OCI-LY1 (cell line): ENCODE data around the gene NUP88.

Experiments
- H2AFZ ChIP-seq: fragments of 200-600 bp; sonication (generic), shearing (Covaris generic); 2 replicates; pipeline ENCODE4 v1.6.0; 2014; ENCODE audit warnings: antibody characterized with exemption, mild to moderate bottlenecking, low read length
- H3F3A ChIP-seq: fragments of 200-600 bp; sonication (generic), shearing (Covaris generic); 2 replicates; pipeline ENCODE4 v1.6.0; 2014; ENCODE audit warnings: mild to moderate bottlenecking, antibody characterized with exemption, low read length, moderate library complexity; ENCODE audit not compliant: insufficient read depth
- H3K27ac ChIP-seq: fragments of 200-600 bp; sonication (generic); 2 replicates; pipeline ENCODE4 v1.5.1; 2014; ENCODE audit warnings: low read length, mixed run types, mild to moderate bottlenecking, low read depth; ENCODE audit not compliant: poor library complexity, severe bottlenecking
- H3K27me3 ChIP-seq: fragments of 200-600 bp; sonication (generic); 2 replicates; pipeline ENCODE4 v1.6.0; 2014; ENCODE audit warnings: antibody characterized with exemption, mild to moderate bottlenecking, low read length, moderate library complexity; ENCODE audit not compliant: insufficient read depth
- H3K36me3 ChIP-seq: fragments of 200-600 bp; sonication (generic); 2 replicates; pipeline ENCODE4 v1.6.1; 2014; ENCODE audit warnings: mild to moderate bottlenecking, antibody characterized with exemption, low read length, moderate library complexity, mixed read lengths; ENCODE audit not compliant: insufficient read depth
- H3K4me1 ChIP-seq: fragments of 200-600 bp; sonication (generic); 2 replicates; pipeline ENCODE4 v1.5.1; 2014; ENCODE audit warnings: mild to moderate bottlenecking, low read length, moderate library complexity; ENCODE audit not compliant: insufficient read depth, severe bottlenecking
- H3K4me2 ChIP-seq: fragments of 200-600 bp; sonication (generic), shearing (Covaris generic); 2 replicates; pipeline ENCODE4 v1.6.1; 2014; ENCODE audit warnings: low read length
- H3K4me3 ChIP-seq: fragments of 200-600 bp; sonication (generic); 2 replicates; pipeline ENCODE4 v1.5.1; 2014; ENCODE audit warnings: low read length, low read depth, mild to moderate bottlenecking, mixed read lengths; ENCODE audit not compliant: poor library complexity, severe bottlenecking
- H3K79me2 ChIP-seq: fragments of 200-600 bp; shearing (Covaris generic); 2 replicates; pipeline ENCODE4 v1.6.1; 2016; ENCODE audit warnings: mixed run types, low read length, mixed read lengths; ENCODE audit not compliant: insufficient read depth
- H3K9ac ChIP-seq: fragments of 200-600 bp; sonication (generic), shearing (Covaris generic); 2 replicates; pipeline ENCODE4 v1.6.1; 2014; ENCODE audit warnings: mild to moderate bottlenecking, low read length, mixed read lengths
- H3K9me2 ChIP-seq: fragments of 200-600 bp; sonication (generic), shearing (Covaris generic); 2 replicates; pipeline ENCODE4 v1.6.1; 2014; ENCODE audit warnings: low read depth, mild to moderate bottlenecking, low read length, mixed read lengths
- H3K9me3 ChIP-seq: fragments of 200-600 bp; shearing (Covaris generic); 2 replicates; pipeline ENCODE4 v1.6.1; 2014; ENCODE audit warnings: low read length, mixed read lengths
- H4K20me1 ChIP-seq: fragments of 200-600 bp; sonication (generic), shearing (Covaris generic); 2 replicates; pipeline ENCODE4 v1.6.0; 2016; ENCODE audit warnings: mild to moderate bottlenecking, low read length; ENCODE audit not compliant: insufficient read depth
- EZH2 ChIP-seq: fragments of 200-600 bp; sonication (generic), shearing (Covaris generic); IDR thresholded peaks from 2 replicates; pipeline ENCODE4 v1.8.0; 2017; ENCODE audit warnings: borderline replicate concordance, mixed run types, mild to moderate bottlenecking, antibody characterized with exemption, low read length, moderate library complexity, mixed read lengths
- TF ChIP-seq, protein P1 (sequence below): fragments of 200-600 bp; sonication (generic), shearing (Covaris generic); IDR thresholded peaks from 2 replicates; pipeline ENCODE4 v1.5.1; 2017; ENCODE audit warnings: mild to moderate bottlenecking, antibody characterized with exemption, low read length, moderate library complexity, mixed read lengths

Gene NUP88

DNA sequence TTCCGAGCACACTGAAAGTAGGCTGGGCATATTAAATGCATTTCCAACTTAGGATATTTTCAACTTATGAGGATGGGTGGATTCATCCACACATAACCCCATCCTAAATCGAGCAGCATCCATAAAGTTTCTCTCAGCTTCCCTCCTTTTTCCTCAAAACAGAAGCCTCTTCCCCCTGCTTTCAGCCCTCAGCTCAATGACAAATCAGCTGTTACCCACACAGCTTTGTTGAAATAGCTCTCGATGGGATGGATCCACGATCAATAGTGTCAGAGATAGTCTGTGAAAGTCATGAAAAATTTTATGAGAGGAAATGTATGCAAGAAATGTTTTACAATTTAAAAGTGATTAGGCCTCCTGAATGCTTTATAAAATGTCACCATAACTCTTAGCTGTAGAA lies 46.8 kb upstream of the NUP88 start:
- no peak for TF ChIP-seq EZH2
- TF ChIP-seq, protein P1, sequence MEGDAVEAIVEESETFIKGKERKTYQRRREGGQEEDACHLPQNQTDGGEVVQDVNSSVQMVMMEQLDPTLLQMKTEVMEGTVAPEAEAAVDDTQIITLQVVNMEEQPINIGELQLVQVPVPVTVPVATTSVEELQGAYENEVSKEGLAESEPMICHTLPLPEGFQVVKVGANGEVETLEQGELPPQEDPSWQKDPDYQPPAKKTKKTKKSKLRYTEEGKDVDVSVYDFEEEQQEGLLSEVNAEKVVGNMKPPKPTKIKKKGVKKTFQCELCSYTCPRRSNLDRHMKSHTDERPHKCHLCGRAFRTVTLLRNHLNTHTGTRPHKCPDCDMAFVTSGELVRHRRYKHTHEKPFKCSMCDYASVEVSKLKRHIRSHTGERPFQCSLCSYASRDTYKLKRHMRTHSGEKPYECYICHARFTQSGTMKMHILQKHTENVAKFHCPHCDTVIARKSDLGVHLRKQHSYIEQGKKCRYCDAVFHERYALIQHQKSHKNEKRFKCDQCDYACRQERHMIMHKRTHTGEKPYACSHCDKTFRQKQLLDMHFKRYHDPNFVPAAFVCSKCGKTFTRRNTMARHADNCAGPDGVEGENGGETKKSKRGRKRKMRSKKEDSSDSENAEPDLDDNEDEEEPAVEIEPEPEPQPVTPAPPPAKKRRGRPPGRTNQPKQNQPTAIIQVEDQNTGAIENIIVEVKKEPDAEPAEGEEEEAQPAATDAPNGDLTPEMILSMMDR = no peak
- no peak overlapping the region for H3K27ac ChIP-seq
- peak overlapping the region; percentile 96 for H3K4me3 ChIP-seq
- peaks cover 61% of the 10 kb centered on the region for H3K79me2 ChIP-seq
- peaks cover 4% of the 10 kb centered on the region; the same call in 1 of the 2 replicates for H3F3A ChIP-seq
- no peaks in the 10 kb centered on the region for H3K27me3 ChIP-seq
- H3K9me2 ChIP-seq = no peaks in the 10 kb centered on the region
- peaks cover 17% of the 10 kb centered on the region for H3K36me3 ChIP-seq
- no peak overlapping the region for H2AFZ ChIP-seq
- H3K9ac ChIP-seq = peak overlapping the region; percentile 98; the same call in 1 of the 2 replicates
- peaks cover 34% of the 10 kb centered on the region for H3K4me1 ChIP-seq
- no peaks in the 10 kb centered on the region for H3K9me3 ChIP-seq
- no peaks in the 10 kb centered on the region for H4K20me1 ChIP-seq
- H3K4me2 ChIP-seq = peak overlapping the region; percentile 86

DNA sequence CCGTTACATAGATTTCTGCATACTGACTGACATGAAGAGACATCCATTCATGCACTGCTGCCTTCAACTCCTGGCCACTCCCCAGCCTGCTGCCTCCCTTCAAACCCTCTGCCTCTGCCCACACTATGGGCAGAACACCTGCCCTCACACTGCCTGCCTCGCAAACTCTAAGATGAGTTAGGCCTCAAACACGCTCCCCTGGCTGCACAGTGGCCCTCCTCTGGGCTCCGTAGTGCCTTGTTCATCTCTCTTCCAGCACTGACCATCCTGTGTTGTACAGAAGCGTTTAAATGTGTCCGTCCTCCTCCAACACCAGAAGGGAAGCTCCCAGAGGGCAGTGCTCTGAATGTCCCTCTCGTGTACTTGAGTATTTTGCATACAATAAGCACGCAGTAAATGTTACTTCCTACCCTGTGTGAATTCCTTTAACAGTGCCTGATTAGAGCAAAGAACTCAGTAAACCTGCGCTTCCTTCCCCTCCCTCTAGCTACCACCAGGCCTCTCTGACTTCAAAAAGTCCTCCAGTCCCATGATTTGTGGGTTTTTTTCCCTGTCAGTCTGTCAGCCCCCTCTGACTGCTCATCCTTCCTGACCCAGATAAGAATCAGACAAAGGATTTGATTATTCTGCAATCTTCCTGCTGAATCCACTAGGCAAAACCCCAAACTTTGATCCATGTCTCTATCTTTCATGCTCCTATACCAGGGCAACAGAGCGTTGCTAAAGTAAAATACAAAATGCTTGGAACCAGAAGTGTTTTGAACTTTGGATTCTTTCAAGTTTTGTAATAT lies 45.5 kb upstream of the NUP88 start:
- no peak overlapping the region; the same call in 1 of the 2 replicates for H3K9ac ChIP-seq
- H3K9me2 ChIP-seq = no peaks in the 10 kb centered on the region
- H3K4me3 ChIP-seq = no peak overlapping the region
- no peaks in the 10 kb centered on the region for H3K27me3 ChIP-seq
- TF ChIP-seq, protein P1 = no peak
- no peak for TF ChIP-seq EZH2
- H3K79me2 ChIP-seq = peaks cover 61% of the 10 kb centered on the region
- no peaks in the 10 kb centered on the region; the same call in 1 of the 2 replicates for H3F3A ChIP-seq
- no peak overlapping the region for H3K27ac ChIP-seq
- H3K4me1 ChIP-seq = peaks cover 34% of the 10 kb centered on the region
- H3K4me2 ChIP-seq = no peak overlapping the region
- H3K36me3 ChIP-seq = peaks cover 29% of the 10 kb centered on the region
- H2AFZ ChIP-seq = no peak overlapping the region
- H3K9me3 ChIP-seq = no peaks in the 10 kb centered on the region
- H4K20me1 ChIP-seq = no peaks in the 10 kb centered on the region

DNA sequence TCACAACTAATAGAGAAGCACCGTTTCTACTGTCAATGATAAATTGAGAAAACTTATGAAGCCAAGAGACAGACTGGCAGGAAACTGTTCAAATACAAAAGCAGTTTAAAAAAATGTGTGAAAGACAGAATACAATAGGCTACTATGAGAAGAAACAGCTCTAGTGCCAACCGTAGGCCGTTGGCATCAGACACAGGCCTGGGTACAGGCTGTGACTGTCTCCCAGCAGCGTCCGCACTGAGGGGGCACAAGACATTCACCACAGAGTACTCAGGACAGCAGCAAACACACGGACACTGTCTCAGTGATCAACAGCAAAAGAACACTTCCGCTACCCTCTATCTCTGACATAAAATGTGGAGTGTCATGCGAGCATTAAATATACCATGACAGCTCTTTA lies 27.3 kb upstream of the NUP88 start:
- Histone ChIP-seq H3K4me1 (no peaks in the 10 kb centered on the region), H3K4me3 (no peak overlapping the region), H3K79me2 (no peaks in the 10 kb centered on the region), H3K27me3 (no peaks in the 10 kb centered on the region), H3K36me3 (peaks cover 83% of the 10 kb centered on the region), H3K9me2 (no peaks in the 10 kb centered on the region), H3K4me2 (no peak overlapping the region), H3K9ac (no peak overlapping the region), H3K27ac (no peak overlapping the region), H4K20me1 (no peaks in the 10 kb centered on the region), H3K9me3 (no peaks in the 10 kb centered on the region), H3F3A (0 out of 2 replicates have a peak, but pooled peaks cover under 1% of the 10 kb centered on the region), H2AFZ (no peak overlapping the region)
- TF ChIP-seq, protein P1 = no peak
- TF ChIP-seq EZH2 = no peak
